Activated naive CD8-positive, alpha-beta T cell treated with anti-CD3 and anti-CD28 coated beads for 36 hours (primary cell): ENCODE results near the gene MXRA8. TPM values are rescaled to one million over a fixed set of nuclear protein-coding genes. Genes with fewer than 3 reads are reported as not detected.
A peak's percentile ranks its signal among the peaks of the same experiment; 100 is the strongest.

Experiments
- DNase-seq: peaks from one replicate; pipeline ENCODE4 v3.0.0; 2021
- H3K27ac Mint-ChIP-seq: one replicate; pipeline ENCODE4 v1.8.0; 2022; ENCODE audit warnings: mild to moderate bottlenecking, moderate library complexity, mixed read lengths
- H3K27me3 Mint-ChIP-seq: one replicate; pipeline ENCODE4 v1.8.0; 2022; ENCODE audit warnings: mild to moderate bottlenecking, mixed read lengths
- H3K36me3 Mint-ChIP-seq: one replicate; pipeline ENCODE4 v1.8.0; 2021; ENCODE audit warnings: mild to moderate bottlenecking, mixed read lengths
- H3K4me1 Mint-ChIP-seq: one replicate; pipeline ENCODE4 v1.8.0; 2021; ENCODE audit warnings: mixed read lengths
- H3K4me3 Mint-ChIP-seq: one replicate; pipeline ENCODE4 v1.8.0; 2022; ENCODE audit warnings: mild to moderate bottlenecking, moderate library complexity, mixed read lengths
- H3K9me3 Mint-ChIP-seq: one replicate; pipeline ENCODE4 v1.8.0; 2022; ENCODE audit warnings: mixed read lengths
- total RNA-seq, 2 experiments: library from RNA; stranded (reverse); gene quantifications; one replicate each; pipeline ENCODE4 v1.2.3, GENCODE V29; 2021

The MXRA8 gene
- total RNA-seq, 2 experiments from 2014 or later: 0.50 to 0.97 TPM

- H3K27ac Mint-ChIP-seq: no peak within 1 kb of the TSS
These were observed 27.0 kb downstream of the MXRA8 start, which contains the start of gene TAS1R3 for GRCh38 chr1:1331068-1331965. Gene TAS1R3 (plus strand): TSS chr1:1331280. CDS start chr1:1331346, 66 bp downstream.

DNA sequence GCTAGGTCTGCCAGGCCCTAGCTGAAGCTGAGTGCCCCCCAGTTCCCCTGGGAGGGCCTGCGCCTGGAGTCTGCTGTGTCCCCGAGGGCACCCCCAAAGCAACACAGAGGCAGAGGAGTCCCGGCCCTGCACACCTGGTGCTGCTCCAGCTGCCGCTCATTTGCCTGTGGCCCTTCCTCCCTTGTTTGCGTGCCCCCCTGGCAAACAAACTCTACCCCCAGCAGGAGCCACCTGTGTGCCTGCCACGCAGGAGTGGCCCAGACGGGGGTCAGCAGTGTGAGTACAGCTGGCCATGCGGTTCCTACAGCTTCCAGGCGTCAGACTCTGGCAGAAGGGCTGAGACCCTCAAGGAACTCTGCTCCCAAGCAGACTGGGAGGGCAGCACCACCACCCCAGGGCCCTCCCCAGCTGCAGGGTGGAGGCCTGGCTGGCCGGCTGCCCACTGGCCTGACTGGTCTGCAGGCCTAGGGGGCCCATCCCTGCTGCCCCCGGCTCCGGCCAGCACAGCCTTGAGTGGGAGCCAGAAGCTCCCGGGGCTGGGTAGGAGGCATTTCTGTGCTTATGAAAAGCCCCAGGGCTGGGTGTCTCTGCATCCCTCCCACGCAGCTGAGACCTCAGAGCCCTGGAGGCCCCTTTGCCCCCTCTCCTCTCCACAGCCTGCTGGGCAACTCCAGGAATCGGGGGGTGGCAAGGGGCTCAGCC is 27.8 kb downstream of the MXRA8 start:
- H3K4me1 Mint-ChIP-seq: peaks cover 9% of the 10 kb centered on the region
- no peaks in the 10 kb centered on the region for H3K36me3 Mint-ChIP-seq
- no peak overlapping the region for H3K27ac Mint-ChIP-seq
- DNase-seq: no peak
- no peaks in the 10 kb centered on the region for H3K27me3 Mint-ChIP-seq
- H3K4me3 Mint-ChIP-seq: no peak overlapping the region
- H3K9me3 Mint-ChIP-seq: no peaks in the 10 kb centered on the region

More at GRCh38 chr1:1331068-1331965, 27.0 kb downstream of the MXRA8 start, which contains the start of gene TAS1R3:
- no peak for DNase-seq
- Mint-ChIP-seq H3K4me3 (no peak within 1 kb of the TSS), H3K27me3 (no peaks in the 10 kb centered on the region), H3K4me1 (peaks cover 3% of the 10 kb centered on the region), H3K9me3 (no peaks in the 10 kb centered on the region), H3K36me3 (no peaks in the 10 kb centered on the region)

GRCh38 chr1:1329304-1330210 is 28.8 kb downstream of the MXRA8 start:
- H3K4me1 Mint-ChIP-seq: peaks cover 11% of the 10 kb centered on the region
- no peaks in the 10 kb centered on the region for H3K36me3 Mint-ChIP-seq
- no peaks in the 10 kb centered on the region for H3K9me3 Mint-ChIP-seq
- H3K4me3 Mint-ChIP-seq: no peak overlapping the region
- no peaks in the 10 kb centered on the region for H3K27me3 Mint-ChIP-seq
- H3K27ac Mint-ChIP-seq: no peak overlapping the region
- DNase-seq: no peak

DNA sequence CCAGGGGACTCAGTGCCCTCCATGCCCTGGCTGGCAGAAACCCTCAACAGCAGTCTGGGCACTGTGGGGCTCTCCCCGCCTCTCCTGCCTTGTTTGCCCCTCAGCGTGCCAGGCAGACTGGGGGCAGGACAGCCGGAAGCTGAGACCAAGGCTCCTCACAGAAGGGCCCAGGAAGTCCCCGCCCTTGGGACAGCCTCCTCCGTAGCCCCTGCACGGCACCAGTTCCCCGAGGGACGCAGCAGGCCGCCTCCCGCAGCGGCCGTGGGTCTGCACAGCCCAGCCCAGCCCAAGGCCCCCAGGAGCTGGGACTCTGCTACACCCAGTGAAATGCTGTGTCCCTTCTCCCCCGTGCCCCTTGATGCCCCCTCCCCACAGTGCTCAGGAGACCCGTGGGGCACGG is 30.1 kb downstream of the MXRA8 start:
- peaks cover 14% of the 10 kb centered on the region for H3K4me1 Mint-ChIP-seq
- no peak overlapping the region for H3K27ac Mint-ChIP-seq
- H3K4me3 Mint-ChIP-seq: no peak overlapping the region
- no peak for DNase-seq
- no peaks in the 10 kb centered on the region for H3K27me3 Mint-ChIP-seq
- no peaks in the 10 kb centered on the region for H3K9me3 Mint-ChIP-seq
- peaks cover 5% of the 10 kb centered on the region for H3K36me3 Mint-ChIP-seq

GRCh38 chr1:1327291-1327690 is 31.1 kb downstream of the MXRA8 start:
- Mint-ChIP-seq H3K27ac (no peak overlapping the region), H3K4me1 (peaks cover 18% of the 10 kb centered on the region), H3K9me3 (no peaks in the 10 kb centered on the region), H3K27me3 (no peaks in the 10 kb centered on the region), H3K36me3 (peaks cover 6% of the 10 kb centered on the region), H3K4me3 (no peak overlapping the region)
- no peak for DNase-seq

GRCh38 chr1:1326075-1326605 is 32.2 kb downstream of the MXRA8 start:
- no peak for DNase-seq
- Mint-ChIP-seq H3K4me3 (peak overlapping the region; percentile 73), H3K4me1 (peaks cover 25% of the 10 kb centered on the region), H3K36me3 (peaks cover 9% of the 10 kb centered on the region), H3K27me3 (no peaks in the 10 kb centered on the region), H3K9me3 (no peaks in the 10 kb centered on the region), H3K27ac (peak overlapping the region; percentile 38)

DNA sequence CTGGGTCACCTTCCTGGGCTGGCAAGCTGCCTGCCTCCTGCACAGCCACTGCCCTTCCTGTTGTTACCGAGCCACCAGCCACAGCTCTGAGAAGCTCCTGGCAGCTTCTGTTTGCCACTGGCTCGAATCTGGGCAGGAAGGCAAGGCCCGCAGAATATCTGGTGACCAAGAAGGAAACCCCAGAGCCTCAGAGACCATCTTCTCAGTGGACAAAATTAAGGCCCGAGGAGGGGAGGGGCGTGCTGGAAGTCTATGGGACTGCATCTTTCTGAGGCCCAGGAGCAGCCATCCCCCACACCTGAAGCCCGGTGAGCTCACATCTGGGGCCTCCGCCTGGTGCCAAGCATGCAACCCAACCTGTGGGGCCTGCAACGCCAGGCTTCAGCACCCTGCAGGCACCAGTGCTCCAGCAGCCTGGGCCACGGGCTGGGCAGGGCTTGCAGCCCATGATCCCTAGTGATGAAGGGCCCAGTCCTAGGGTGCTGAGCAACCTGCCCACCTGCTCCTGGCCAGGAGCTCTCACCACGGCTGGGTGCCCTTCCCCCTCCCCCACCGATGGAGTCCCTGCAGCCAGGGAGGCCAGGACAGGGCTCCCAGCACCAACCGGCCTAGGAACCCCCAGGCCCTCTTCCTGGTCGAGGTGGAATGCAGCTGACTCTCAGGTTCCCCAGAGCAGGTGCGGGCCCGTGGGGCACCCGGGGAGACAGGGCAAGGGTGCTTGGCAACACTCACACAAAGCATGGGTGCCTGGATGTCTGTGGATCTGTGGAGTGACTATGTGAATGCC is 32.9 kb downstream of the MXRA8 start:
- Mint-ChIP-seq H3K27ac (peak overlapping the region; percentile 60), H3K27me3 (no peaks in the 10 kb centered on the region), H3K4me1 (peaks cover 25% of the 10 kb centered on the region), H3K36me3 (peaks cover 9% of the 10 kb centered on the region), H3K9me3 (no peaks in the 10 kb centered on the region), H3K4me3 (peak overlapping the region; percentile 73)
- no peak for DNase-seq

GRCh38 chr1:1324524-1325287 is 33.6 kb downstream of the MXRA8 start, which contains the start of the genes CPTP and INTS11:
Gene CPTP (plus strand): TSS chr1:1324802. CDS start chr1:1326911, 2,109 bp downstream.
Gene INTS11 (minus strand): TSS chr1:1324660. CDS start chr1:1324608, 52 bp downstream.
- Mint-ChIP-seq H3K27me3 (no peaks in the 10 kb centered on the region), H3K4me3 (peak within 1 kb of the TSS; percentile 88), H3K9me3 (no peaks in the 10 kb centered on the region), H3K27ac (peak within 1 kb of the TSS; percentile 90), H3K4me1 (peaks cover 28% of the 10 kb centered on the region), H3K36me3 (peaks cover 9% of the 10 kb centered on the region)
- DNase-seq: peak; percentile 97

DNA sequence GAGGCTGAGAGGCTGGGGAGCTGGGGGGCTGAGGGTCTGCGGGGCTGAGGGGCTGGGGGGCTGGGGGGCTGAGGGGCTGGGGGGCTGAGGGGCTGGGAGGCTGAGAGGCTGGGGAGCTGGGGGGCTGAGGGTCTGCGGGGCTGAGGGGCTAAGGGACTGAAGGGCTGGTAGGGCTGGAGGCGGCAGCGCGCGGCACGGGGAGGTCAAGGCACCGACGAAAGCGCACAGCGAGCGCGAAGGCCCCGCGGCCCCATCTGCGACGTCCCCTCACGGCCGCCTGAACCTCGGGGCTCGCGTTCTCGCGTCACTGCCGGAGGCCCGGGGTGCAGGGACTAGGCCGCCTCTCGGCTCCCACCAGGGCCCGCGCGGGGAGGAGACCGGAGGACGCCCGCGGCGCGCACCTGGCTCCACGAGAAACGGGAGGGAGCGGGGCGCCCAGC is 34.3 kb downstream of the MXRA8 start:
- no peaks in the 10 kb centered on the region for H3K27me3 Mint-ChIP-seq
- no peak overlapping the region for H3K27ac Mint-ChIP-seq
- peak overlapping the region; percentile 88 for H3K4me3 Mint-ChIP-seq
- DNase-seq: no peak
- no peaks in the 10 kb centered on the region for H3K9me3 Mint-ChIP-seq
- H3K4me1 Mint-ChIP-seq: peaks cover 28% of the 10 kb centered on the region
- peaks cover 11% of the 10 kb centered on the region for H3K36me3 Mint-ChIP-seq

DNA sequence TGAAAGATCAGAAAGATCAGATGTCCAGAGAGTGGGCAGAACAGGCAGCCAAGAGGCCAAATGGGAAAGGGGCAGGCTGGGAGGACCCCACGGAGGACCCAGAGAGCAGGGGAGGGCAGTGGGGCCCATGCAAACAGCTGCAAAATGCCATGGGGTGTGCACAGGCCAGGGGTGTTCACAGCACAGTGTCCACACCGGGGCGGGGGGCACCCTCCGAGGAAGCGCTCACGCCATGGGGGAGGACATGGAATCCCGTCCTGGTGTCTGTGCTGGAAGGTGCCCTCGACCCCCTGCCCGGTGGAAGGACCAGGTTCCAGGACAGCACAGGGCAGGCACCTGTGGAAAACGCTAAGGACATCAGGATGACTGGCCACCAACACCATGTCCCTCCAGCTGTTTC is 35.4 kb downstream of the MXRA8 start:
- Mint-ChIP-seq H3K27ac (no peak overlapping the region), H3K4me3 (peak overlapping the region; percentile 84), H3K27me3 (no peaks in the 10 kb centered on the region), H3K9me3 (no peaks in the 10 kb centered on the region), H3K4me1 (peaks cover 28% of the 10 kb centered on the region), H3K36me3 (peaks cover 11% of the 10 kb centered on the region)
- no peak for DNase-seq

GRCh38 chr1:1322418-1322817 is 35.9 kb downstream of the MXRA8 start:
- Mint-ChIP-seq H3K36me3 (peaks cover 11% of the 10 kb centered on the region), H3K4me3 (peak overlapping the region; percentile 64), H3K9me3 (no peaks in the 10 kb centered on the region), H3K27me3 (no peaks in the 10 kb centered on the region), H3K4me1 (peaks cover 28% of the 10 kb centered on the region), H3K27ac (no peak overlapping the region)
- no peak for DNase-seq

DNA sequence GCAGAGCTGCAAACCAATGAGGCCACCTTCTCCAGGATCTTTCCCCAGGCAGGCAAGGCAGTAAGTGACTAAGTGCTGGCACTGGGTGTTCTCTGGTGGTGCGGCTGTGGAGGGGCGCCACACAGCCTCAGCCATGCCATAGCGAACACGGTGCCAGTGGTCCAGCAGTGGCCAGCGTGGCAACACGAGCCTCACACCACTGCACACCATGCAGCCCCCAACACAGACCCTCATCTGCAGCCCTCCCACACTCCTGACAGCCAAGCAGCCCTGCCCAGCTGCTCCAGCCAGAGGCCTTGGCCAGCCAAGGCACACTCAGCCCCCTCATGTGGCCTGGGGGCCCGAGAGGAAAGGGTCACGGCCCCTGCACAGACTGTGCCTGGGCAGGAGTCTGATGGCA is 36.9 kb downstream of the MXRA8 start:
- DNase-seq: no peak
- Mint-ChIP-seq H3K4me1 (peaks cover 25% of the 10 kb centered on the region), H3K27ac (no peak overlapping the region)

More for the DNA sequence above, 36.9 kb downstream of the MXRA8 start:
- peaks cover 14% of the 10 kb centered on the region for H3K36me3 Mint-ChIP-seq
- H3K4me3 Mint-ChIP-seq: no peak overlapping the region
- H3K27me3 Mint-ChIP-seq: no peaks in the 10 kb centered on the region
- H3K9me3 Mint-ChIP-seq: no peaks in the 10 kb centered on the region
